Spleen (tissue), 7 donors: ENCODE results near the gene C16orf90.

ENCODE experiments used
- POLR2AphosphoS5 ChIP-seq, 3 donors: sonication (generic); formaldehyde crosslinking; IDR thresholded peaks; one replicate each; pipeline ENCODE4 v1.5.1; 2017; ENCODE audit warnings: antibody characterized with exemption in 3 of 3
- TF ChIP-seq, protein P1 (sequence below), 11 experiments: fragments of 200-600 bp in 7 of 11; fragments of 450-650 bp in 4 of 11; sonication (generic) in 4 of 11; IDR thresholded peaks in 8 of 11; conservative IDR thresholded peaks in 3 of 11; 1 replicate in 7 of 11; 2 replicates in 4 of 11; pipeline versions ENCODE4 v1.4.0 to v1.8.0; 2016 to 2021; ENCODE audit warnings: antibody characterized with exemption in 11 of 11, inconsistent platforms in 4 of 11, mild to moderate bottlenecking in 1 of 11
- donor health status: DM: no; HTN: no; CAD: no; lungs with moderate emphysema.
- donor health status: DM: no; HTN: no; CAD: no.
- donor health status: DM: no; HTN: no; CAD: no.

DNA sequence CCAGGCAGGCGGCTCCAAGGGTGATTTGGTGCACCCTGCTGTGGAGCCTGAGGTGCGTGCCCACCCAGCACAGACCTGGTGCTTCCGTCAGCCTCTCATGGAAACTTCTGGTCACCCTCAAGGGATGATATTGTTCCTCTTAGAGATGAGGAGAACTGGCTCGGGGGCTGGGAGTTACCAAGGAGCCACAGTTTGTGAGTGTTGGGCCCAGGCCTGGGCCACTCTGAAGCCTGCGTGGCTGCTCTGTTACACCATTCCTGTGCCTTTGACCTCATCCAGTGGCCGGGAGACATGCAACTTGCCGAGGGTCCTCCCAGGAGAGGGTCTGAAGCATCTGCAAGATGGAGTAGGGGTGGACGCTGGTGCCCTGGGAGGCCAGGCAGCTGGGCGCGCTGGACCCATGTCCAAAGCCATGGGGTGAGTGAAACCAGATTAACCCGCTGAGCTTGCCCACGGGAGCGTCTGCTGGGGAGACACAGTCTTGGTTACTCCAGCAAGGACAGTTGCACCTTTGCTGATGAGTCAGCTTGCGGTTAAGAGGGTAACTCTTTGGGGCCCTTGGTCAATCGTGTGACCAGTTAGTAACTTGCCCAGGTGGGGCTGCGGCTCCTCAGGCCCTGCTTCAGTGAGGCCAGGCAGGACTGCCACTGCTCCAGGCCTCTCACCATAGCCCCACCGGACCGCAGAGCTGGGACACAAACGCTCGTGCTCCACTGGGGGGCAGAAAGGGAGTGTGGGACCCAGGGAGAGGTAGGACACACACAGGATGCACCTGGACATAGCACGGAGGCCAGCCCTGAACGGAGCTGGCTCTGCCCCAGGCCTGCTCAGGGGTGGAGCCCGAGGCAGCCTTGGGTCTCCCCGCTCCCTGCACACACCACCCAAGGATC is 7.5 kb downstream of the C16orf90 start:
- TF ChIP-seq, protein P1, sequence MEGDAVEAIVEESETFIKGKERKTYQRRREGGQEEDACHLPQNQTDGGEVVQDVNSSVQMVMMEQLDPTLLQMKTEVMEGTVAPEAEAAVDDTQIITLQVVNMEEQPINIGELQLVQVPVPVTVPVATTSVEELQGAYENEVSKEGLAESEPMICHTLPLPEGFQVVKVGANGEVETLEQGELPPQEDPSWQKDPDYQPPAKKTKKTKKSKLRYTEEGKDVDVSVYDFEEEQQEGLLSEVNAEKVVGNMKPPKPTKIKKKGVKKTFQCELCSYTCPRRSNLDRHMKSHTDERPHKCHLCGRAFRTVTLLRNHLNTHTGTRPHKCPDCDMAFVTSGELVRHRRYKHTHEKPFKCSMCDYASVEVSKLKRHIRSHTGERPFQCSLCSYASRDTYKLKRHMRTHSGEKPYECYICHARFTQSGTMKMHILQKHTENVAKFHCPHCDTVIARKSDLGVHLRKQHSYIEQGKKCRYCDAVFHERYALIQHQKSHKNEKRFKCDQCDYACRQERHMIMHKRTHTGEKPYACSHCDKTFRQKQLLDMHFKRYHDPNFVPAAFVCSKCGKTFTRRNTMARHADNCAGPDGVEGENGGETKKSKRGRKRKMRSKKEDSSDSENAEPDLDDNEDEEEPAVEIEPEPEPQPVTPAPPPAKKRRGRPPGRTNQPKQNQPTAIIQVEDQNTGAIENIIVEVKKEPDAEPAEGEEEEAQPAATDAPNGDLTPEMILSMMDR (IDR thresholded peaks at IDR 0.05 in 8 of 11, conservative IDR thresholded peaks at IDR 0.05 in 3 of 11): no peak
- peak in 2 of 3 donors; percentile 48 to 61 for TF ChIP-seq POLR2AphosphoS5 (IDR thresholded peaks at IDR 0.05)
